Measurements from ENCODE around the gene UBE2G2.

Gene UBE2G2

DNA sequence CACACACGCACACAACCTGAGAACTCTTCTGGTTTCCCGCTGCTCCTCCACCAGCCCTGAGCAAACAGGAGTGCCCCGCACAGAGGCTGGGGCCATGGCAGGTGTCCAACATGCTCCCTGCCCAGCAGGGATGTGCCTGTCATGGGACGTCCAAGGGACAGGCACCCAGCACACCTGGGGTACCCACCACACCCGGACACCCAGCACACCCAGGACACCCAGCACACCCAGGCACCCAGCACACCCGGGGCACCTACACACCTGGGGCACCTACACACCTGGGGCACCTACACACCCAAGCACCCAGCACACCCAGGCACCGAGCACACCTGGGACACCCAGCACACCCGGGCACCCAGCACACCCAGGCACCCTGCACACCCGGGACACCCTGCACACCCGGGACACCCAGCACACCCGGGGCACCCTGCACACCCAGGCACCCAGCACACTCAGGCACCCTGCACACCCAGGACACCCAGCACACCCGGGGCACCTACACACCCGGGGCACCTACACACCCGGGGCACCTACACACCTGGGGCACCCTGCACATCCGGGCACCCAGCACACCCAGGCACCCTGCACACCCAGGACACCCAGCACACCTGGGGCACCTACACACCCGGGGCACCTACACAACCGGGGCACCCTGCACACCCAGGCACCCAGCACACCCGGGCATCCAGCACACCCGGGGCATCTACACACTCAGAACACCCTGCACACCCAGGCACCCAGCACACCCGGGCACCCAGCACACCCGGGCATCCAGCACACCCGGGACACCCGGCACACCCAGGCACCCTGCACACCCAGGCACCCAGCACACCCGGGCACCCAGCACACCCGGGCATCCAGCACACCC lies 37.9 kb downstream of the UBE2G2 start:
- no peak for DNase-seq (ENCODE audit: low spot score)

DNA sequence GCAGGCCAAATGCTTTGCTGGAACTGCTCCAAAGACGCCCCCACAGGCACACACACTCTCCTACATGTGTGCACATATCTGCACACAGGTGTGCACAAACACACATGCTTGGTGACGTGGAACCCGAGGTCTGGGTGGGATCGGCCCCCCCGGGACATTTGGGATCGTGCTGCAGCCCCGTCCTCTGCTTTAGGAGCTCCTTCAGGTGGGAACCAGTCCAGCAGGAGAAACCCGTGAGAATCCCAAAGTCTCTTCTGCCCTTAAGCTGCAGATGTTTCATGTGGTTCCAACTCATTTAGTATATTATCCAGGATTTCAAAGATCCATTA lies 38.6 kb downstream of the UBE2G2 start:
- no peak for DNase-seq (ENCODE audit: low spot score)

DNA sequence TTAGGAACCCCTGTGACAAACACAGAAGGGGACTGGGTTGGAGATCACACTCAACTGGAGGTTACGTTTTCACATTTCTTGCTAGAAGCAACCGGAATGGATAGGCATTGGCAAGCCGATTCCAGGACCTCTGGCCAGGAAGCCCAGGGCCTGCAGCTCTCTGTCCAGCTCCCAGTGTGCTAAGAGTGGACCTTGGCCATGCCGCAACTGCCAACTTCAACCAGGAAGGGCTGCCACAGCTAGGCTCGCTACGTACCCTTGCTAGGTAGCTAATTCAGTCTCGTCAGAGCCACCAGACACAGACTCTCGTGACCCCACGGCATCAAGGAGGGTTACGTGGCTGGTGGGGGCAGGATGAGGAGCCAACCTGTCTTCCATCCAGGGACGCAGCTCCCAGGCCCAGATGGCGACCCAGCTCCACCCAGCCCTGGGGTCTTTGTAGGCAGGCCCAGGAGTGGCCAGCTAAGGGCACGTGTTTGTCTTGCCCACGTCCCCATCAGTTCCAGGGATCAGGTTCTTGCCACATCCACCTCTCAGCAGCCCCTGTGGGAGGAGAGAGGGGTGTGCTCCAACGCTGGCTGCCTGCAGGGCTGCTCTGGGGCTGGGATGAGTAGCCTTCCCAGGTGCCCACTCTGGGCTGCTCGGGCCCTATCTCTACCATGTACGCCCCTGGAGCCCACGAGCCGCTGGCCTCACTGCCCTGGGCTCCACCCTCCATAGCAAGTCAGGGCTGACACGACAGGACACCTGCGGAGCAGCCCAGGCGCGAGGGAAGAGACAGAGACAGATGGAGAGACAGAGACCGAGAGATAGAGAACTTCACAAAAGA lies 39.2 kb downstream of the UBE2G2 start:
- DNase-seq (ENCODE audit: low spot score): no peak

- no peak for DNase-seq (ENCODE audit: low spot score)
Observed at GRCh38 chr21:44761747-44762208, 39.8 kb downstream of the UBE2G2 start.

- no peak for DNase-seq (ENCODE audit: low spot score)
Observed at GRCh38 chr21:44761011-44761729, 40.5 kb downstream of the UBE2G2 start.

DNA sequence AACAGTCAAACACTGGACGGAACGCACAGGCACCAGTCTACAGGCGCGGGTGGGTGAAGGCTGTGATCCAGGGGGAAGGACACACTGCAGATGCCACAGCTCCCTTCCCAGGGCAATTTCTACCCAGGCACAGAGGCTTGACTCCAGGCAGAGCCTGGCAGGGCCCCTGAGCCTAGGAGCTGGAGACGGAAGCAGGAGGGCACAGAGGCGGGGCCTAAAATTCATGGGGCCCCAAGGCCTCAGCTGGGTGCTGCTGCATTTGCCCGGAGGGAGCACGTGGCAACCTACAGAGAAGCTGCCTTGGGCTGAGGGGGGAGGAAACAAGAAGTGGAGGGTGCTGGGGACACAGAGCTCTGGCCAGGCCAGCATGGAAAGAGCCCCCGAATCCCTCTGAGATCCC lies 41.2 kb downstream of the UBE2G2 start:
- no peak for DNase-seq (ENCODE audit: low spot score)

DNA sequence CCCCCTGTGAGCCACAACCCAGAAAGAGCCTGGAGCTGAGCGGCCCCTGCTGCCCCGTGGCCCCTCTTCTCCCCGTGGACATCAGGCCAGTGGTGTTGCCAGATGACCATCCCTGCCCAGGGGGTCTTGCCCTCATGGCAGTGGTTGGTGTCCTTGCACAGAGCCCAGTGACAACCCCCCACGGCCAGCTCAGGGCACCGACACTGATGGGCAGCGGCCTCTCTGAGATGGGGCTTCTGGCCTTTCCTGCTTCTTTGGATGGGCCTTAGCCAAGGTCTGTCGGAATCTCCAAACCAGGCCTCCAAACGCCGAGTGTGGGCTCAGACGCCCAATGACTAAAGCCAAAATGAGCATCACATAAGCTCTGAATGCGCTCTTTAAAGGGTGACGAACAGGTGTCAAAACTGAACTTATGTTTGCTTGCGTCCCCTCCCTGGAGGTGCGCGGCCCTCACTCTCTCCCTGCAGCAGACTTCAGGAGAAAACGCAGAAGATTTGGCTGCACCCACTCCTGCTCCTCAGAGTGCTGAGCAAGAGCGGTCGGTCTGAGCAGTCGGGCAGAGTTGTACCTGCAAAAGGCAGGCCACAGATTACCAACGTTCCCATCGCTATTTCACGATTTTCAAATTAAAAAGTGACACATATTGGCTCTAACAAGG lies 41.9 kb downstream of the UBE2G2 start:
- DNase-seq (ENCODE audit: low spot score): no peak

DNA sequence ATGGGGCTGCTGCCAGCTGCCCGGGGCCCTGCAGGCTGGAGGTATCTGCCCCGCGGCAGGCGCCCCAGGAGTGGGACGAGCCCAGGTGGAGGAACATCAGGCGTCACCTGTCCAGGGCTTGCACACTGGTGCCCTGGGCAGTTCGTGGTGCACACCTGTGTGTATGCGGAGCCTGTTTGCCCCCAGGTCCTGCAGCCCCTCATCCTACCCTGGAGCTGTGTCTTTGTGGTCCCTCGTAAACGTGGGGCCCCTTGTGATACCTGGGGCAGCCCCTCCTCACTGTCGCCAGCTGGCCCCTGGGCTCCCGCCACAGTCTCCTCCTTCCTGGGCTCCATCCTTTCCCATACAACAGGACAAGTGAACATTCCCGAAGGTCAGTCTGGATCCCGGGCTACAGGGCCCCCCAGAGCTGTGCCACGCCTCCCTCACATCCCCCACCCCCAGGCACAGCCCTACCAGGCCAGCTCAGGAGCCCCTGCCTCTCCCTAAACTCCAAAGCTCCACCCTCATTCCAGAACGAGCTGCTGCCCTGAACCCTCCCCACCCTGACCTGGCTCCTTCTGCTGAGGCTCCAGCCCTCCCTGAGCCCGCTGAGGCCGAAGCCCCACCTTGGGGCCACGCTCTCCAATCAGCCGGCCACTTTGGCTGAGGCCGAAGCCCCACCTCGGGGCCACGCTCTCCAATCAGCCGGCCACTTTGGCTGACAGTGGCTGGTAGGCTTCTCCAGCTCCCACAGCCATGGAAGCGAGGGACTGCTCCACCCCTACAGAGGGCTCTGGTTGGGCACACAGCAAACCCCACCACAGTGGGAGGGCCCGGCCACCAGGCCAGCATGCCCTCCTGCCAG lies 42.6 kb downstream of the UBE2G2 start:
- DNase-seq (ENCODE audit: low spot score): no peak

- DNase-seq (ENCODE audit: low spot score): no peak
Observed at GRCh38 chr21:44758141-44758561, 43.5 kb downstream of the UBE2G2 start.

GRCh38 chr21:44757731-44758130 lies 43.9 kb downstream of the UBE2G2 start:
- DNase-seq (ENCODE audit: low spot score): no peak

DNA sequence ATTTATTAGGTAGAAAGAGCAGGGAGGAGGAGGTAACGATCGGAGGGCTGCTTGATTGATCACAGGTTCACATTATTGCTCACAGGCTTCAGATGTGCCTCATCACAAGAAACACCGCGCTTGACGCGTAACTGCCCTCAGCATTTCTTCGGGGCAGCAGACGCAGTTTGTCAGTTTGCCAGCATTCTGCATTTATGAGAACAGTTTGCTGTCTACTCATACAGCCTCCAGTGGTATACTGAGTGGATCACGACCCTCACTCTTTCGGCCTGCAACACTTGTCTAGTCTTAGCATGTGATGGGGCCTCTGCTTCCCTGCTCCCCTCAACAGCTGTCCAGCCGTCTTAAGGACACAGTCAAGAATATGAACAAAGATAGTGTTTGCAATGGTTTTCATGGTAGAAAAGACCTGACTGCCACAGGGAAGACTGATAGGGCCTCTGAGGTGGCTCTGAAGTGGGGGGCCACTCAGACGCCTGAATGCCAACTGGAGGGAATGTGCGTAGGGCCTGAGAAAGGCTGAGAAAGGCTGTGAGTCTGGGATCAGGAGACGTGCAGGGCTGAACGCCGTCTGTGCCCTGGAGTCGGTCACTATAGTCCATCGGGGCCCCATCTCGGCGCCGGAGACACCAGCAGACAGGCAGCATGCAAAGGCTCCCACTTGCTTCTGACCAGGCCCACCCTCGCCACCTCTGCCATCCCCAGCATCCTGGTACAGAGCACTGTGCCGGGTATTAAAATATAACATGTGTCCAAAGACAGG lies 45.0 kb downstream of the UBE2G2 start:
- DNase-seq (ENCODE audit: low spot score): no peak

GRCh38 chr21:44755227-44755626 lies 46.4 kb downstream of the UBE2G2 start:
- peak; percentile 65 for DNase-seq (ENCODE audit: low spot score)

GRCh38 chr21:44753357-44753756 lies 48.3 kb downstream of the UBE2G2 start:
- no peak for DNase-seq (ENCODE audit: low spot score)

DNA sequence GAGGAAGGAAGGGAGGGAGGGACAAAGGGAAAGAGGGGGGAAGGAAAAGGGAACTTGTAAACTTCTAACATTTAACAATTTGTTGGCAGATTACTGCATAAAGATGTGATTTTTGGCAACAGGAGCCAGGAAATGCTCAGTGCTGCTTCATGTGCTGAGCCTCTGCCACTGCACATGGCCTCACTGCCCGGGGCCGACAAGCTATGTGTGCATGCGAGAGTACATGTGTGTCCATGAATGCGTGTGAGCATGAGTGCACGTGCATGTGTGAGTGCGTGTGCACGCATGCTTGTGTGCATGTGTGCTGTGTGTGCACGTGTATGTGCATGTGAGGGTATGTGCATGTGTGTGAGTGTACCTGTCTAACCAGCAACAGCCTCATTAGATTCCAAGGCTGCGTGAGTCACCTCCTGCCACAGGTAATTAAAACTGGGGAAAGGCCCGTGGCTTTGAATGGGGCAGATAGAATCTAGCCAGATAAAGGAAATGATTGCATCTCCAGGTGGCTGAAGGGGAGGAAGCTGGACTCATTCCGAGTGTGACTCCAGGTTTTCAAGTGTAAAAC lies 48.9 kb downstream of the UBE2G2 start:
- no peak for DNase-seq (ENCODE audit: low spot score)

GRCh38 chr21:44751799-44752636 lies 49.6 kb downstream of the UBE2G2 start:
- DNase-seq (ENCODE audit: low spot score): no peak

GRCh38 chr21:44751186-44751798 lies 50.3 kb downstream of the UBE2G2 start:
- no peak for DNase-seq (ENCODE audit: low spot score)

- DNase-seq (ENCODE audit: low spot score): no peak
Observed at GRCh38 chr21:44750675-44751025, 51.0 kb downstream of the UBE2G2 start.

DNA sequence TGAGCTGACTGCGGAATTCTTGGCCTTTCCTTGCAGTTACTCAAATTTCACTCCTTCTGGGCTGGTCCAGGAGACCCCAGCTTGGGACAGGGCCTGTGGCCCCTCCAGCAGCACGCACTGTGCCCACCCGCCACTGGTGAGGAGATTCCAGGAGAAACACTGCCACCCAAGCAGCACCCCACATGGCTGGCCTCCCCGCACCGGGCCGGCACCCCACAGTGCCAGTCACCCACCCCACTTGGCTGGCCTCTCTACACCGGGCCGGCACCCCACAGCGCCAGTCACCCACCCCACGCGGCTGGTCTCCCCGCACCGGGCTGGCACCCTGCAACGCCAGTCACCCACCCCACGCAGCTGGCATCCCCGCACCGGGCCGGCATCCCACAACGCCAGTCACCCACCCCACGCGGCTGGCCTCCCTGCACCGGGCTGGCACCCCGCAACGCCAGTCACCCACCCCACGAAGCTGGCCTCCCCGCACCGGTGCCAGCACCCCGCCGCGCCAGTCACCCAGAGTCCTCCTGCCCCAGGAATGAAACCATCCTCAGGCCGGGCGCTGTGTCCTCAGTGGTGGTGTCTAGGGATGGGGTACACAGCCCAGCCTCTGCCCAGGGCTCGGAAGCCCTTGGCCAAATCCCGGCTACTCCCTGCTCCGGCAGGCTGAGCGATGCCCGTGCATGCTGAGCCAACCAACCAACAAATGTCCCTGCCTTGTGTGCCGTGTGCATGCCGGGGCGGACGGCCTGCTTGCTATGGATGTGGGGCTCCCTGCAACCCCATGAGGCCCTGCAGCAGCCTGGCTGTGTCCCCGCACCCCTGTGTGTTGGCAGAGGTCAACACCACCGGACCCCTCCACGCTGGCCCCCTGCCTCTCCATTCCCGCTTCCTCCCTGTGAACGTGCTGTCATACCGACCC lies 51.6 kb downstream of the UBE2G2 start:
- DNase-seq (ENCODE audit: low spot score): no peak

Data from hepatic stellate cell (primary cell).